GM23248 (cell line): ENCODE measurements around the gene ITK. TPM values are rescaled to one million over a fixed set of nuclear protein-coding genes. Genes with fewer than 3 reads are reported as not detected.

Experiments
- DNase-seq: peaks from one replicate; pipeline ENCODE4 v3.0.0-alpha.2; 2015
- H2AFZ ChIP-seq: fragments of 200-600 bp; sonication (generic); 2 replicates; pipeline ENCODE4 v1.6.1; 2016; ENCODE audit warnings: antibody characterized with exemption
- H3F3A ChIP-seq: fragments of 200-600 bp; sonication (generic); 2 replicates; pipeline ENCODE4 v1.6.1; 2016; ENCODE audit warnings: mild to moderate bottlenecking, antibody characterized with exemption, mixed run types; ENCODE audit not compliant: insufficient read depth
- H3K27ac ChIP-seq: fragments of 200-600 bp; sonication (generic); 2 replicates; pipeline ENCODE4 v1.5.1; 2016; ENCODE audit warnings: mild to moderate bottlenecking
- H3K27me3 ChIP-seq: fragments of 200-600 bp; sonication (generic); replicated peaks from 2 replicates; pipeline ENCODE4 v1.6.1; 2016; ENCODE audit warnings: mild to moderate bottlenecking; ENCODE audit not compliant: insufficient read depth
- H3K36me3 ChIP-seq: fragments of 200-600 bp; sonication (generic); 2 replicates; pipeline ENCODE4 v1.6.1; 2016; ENCODE audit warnings: low read depth, mild to moderate bottlenecking
- H3K4me1 ChIP-seq: fragments of 200-600 bp; sonication (generic); 2 replicates; pipeline ENCODE4 v1.6.1; 2016; ENCODE audit warnings: mild to moderate bottlenecking; ENCODE audit not compliant: insufficient read depth
- H3K4me2 ChIP-seq: fragments of 200-600 bp; sonication (generic); one replicate; pipeline ENCODE4 v1.6.1; 2016; ENCODE audit warnings: mild to moderate bottlenecking; ENCODE audit not compliant: unreplicated experiment
- H3K4me3 ChIP-seq: fragments of 200-600 bp; sonication (generic); 2 replicates; pipeline ENCODE4 v1.5.1; 2016; ENCODE audit warnings: mild to moderate bottlenecking
- H3K79me2 ChIP-seq: fragments of 200-600 bp; sonication (generic); 2 replicates; pipeline ENCODE4 v1.6.1; 2016; ENCODE audit warnings: mild to moderate bottlenecking; ENCODE audit not compliant: insufficient read depth
- H3K9ac ChIP-seq: fragments of 200-600 bp; sonication (generic); 2 replicates; pipeline ENCODE4 v1.6.1; 2016; ENCODE audit warnings: mild to moderate bottlenecking
- H3K9me2 ChIP-seq: fragments of 200-600 bp; sonication (generic); 2 replicates; pipeline ENCODE4 v1.6.1; 2016; ENCODE audit warnings: mixed run types, mild to moderate bottlenecking, moderate library complexity; ENCODE audit not compliant: insufficient read depth
- H3K9me3 ChIP-seq: fragments of 200-600 bp; sonication (generic); one replicate; pipeline ENCODE4 v1.6.1; 2017; ENCODE audit warnings: low read depth
- H4K20me1 ChIP-seq: fragments of 200-600 bp; sonication (generic); 2 replicates; pipeline ENCODE4 v1.6.0; 2016; ENCODE audit not compliant: insufficient read depth
- EZH2 ChIP-seq: fragments of 200-600 bp; sonication (generic); IDR thresholded peaks from 2 replicates; pipeline ENCODE4 v1.6.1; 2018; ENCODE audit warnings: antibody characterized with exemption, mild to moderate bottlenecking; ENCODE audit not compliant: insufficient read depth, poor library complexity, severe bottlenecking
- EZH2phosphoT487 ChIP-seq: fragments of 200-600 bp; sonication (generic); IDR thresholded peaks from 2 replicates; pipeline ENCODE4 v1.6.1; 2018; ENCODE audit warnings: antibody characterized with exemption, moderate library complexity, mild to moderate bottlenecking, low read depth; ENCODE audit not compliant: insufficient read depth
- WGBS, 2 experiments: methylation state at CpG; one replicate each; pipeline ENCODE4 v1.1.6; 2015 to 2017; ENCODE audit warnings: low lambda C conversion rate in 2 of 2, low coverage in 1 of 2; ENCODE audit errors: missing lambda C conversion rate in 2 of 2; 5-methylcytosine and 5-hydroxymethylcytosine counted together
- in situ Hi-C: fragments of 300-500 bp; cut with MboI; formaldehyde crosslinking; loops from 2 replicates; pipeline ENCODE4 v1.15.0; 2020
- polyA plus RNA-seq: library from polyadenylated mRNA; unstranded; fragments of >200 nt; fragmentation: Nextera tagmentation; extraction: Ambion mirVana; gene quantifications from 2 replicates; pipeline ENCODE4 v1.2.1, GENCODE V29; 2016
- total RNA-seq: library from RNA; depleted of rRNA; stranded (reverse); fragments of >200 nt; shearing (Covaris generic); gene quantifications from 2 replicates; pipeline ENCODE4 v1.2.3, GENCODE V29; 2014

The ITK gene
- total and polyA plus RNA-seq, 2 experiments from 2014 or later = 0.11 TPM; not detected in 1

- WGBS, 2 experiments = 58 to 71% methylated on average over 7 of the region's 7 CpGs
- Histone ChIP-seq H3K4me2 (no peak within 1 kb of the TSS), H3K79me2 (no peaks in the 10 kb centered on the region), H3K9ac (no peak within 1 kb of the TSS), H3K27ac (no peak within 1 kb of the TSS), H3K4me3 (no peak within 1 kb of the TSS), H3K36me3 (no peaks in the 10 kb centered on the region), H3K27me3 (peaks cover 21% of the 10 kb centered on the region; the same call in 1 of the 2 replicates), H2AFZ (no peak within 1 kb of the TSS), H3K9me2 (no peaks in the 10 kb centered on the region), H3K4me1 (0 out of 2 replicates have a peak, but pooled peaks cover 4% of the 10 kb centered on the region), H4K20me1 (no peaks in the 10 kb centered on the region), H3K9me3 (no peaks in the 10 kb centered on the region), H3F3A (no peaks in the 10 kb centered on the region)
- in situ Hi-C loops = no loop called here
- TF ChIP-seq EZH2phosphoT487 (no peak), EZH2 (no peak)
- DNase-seq = no peak
These were observed 14.1 kb upstream of the ITK start, which contains the start of gene GARIN3 for GRCh38 chr5:157166214-157167213. Gene GARIN3 (minus strand): TSS chr5:157166264. CDS start chr5:157166168, 96 bp downstream.

DNA sequence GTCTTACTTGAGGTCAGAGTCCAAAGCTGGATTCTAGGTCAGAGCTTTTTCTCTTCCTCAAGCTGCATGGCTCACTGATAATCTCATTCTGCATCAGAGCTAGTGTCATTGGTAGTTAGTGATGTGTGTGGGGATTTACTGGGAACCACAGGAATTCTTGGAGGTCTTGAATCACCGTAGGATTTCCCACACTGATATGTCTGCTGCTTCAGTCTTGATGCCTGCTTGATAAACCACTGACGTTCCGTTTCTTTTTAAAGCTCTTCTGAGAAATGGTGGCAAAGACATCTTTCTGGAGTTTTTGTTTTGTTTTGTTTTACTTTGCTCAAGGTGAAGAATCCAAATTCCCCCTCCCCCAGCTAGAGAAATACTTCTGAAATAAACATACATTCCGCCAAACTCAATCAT, 13.4 kb upstream of the ITK start:
- in situ Hi-C loops = no loop called here
- Histone ChIP-seq H3K4me2 (no peak overlapping the region), H3K9me2 (no peaks in the 10 kb centered on the region), H3K4me1 (0 out of 2 replicates have a peak, but pooled peaks cover 4% of the 10 kb centered on the region), H3K9ac (no peak overlapping the region), H3K9me3 (no peaks in the 10 kb centered on the region), H3K79me2 (no peaks in the 10 kb centered on the region), H4K20me1 (no peaks in the 10 kb centered on the region), H3F3A (no peaks in the 10 kb centered on the region), H3K27ac (no peak overlapping the region), H2AFZ (no peak overlapping the region), H3K4me3 (no peak overlapping the region), H3K27me3 (peaks cover 19% of the 10 kb centered on the region; the same call in 1 of the 2 replicates), H3K36me3 (no peaks in the 10 kb centered on the region)
- TF ChIP-seq EZH2 (no peak), EZH2phosphoT487 (no peak)
- DNase-seq = peak; percentile 79
- 1 to 7% methylated on average over 4 of the region's 4 CpGs for WGBS, 2 experiments

DNA sequence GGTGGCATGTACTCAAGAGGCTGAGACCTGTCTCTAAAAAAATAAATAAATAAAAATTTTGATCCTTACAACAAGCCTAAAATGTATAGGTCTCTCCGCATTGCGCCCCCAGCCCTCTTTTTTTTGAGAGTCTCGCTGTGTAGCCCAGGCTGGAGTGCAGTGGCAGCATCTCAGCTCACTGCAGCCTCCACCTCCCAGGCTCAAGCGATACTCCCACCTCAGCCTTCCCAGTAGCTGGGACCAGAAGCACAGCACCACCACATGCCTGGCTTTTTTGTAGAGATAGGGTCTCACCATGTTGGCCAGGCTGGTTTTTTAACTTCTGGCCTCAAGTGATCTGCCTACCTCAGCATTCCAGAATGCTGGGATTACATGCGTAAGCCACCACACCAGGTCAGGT, 12.4 kb upstream of the ITK start:
- no peak overlapping the region for H3K9ac ChIP-seq
- H3K9me2 ChIP-seq = no peaks in the 10 kb centered on the region
- H3F3A ChIP-seq = no peaks in the 10 kb centered on the region
- no peak overlapping the region for H3K27ac ChIP-seq
- no peak for DNase-seq
- no peak overlapping the region for H3K4me3 ChIP-seq
- no peak overlapping the region for H2AFZ ChIP-seq
- no peaks in the 10 kb centered on the region for H3K9me3 ChIP-seq
- H4K20me1 ChIP-seq = no peaks in the 10 kb centered on the region
- H3K4me2 ChIP-seq = no peak overlapping the region
- in situ Hi-C loops = no loop called here
- no peaks in the 10 kb centered on the region for H3K79me2 ChIP-seq
- TF ChIP-seq EZH2phosphoT487 = no peak
- WGBS, 2 experiments = 82 to 91% methylated on average over 5 of the region's 5 CpGs
- peaks cover 14% of the 10 kb centered on the region; the same call in 1 of the 2 replicates for H3K27me3 ChIP-seq
- 0 out of 2 replicates have a peak, but pooled peaks cover 4% of the 10 kb centered on the region for H3K4me1 ChIP-seq
- H3K36me3 ChIP-seq = no peaks in the 10 kb centered on the region

DNA sequence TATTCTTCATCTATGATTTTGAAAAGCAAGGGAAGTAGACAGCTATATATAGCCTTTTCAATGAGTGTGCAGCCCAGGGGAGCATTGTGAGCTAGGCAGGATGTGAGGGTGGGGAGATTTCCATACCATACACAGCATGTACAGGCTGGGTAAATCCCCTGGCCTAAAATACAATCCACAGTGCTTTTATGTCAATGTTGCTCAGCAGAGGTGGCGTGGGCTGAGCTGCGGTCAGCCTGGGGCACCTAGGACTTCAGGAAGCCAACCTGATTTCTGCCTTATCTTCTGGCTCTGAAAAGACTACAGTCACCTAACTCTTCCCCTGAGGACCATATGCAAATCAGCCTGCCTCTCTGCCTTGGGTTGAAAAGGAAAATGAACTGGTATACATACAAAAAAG, 8.2 kb upstream of the ITK start:
- Histone ChIP-seq H3K4me1 (0 out of 2 replicates have a peak, but pooled peaks cover 2% of the 10 kb centered on the region), H3K9me3 (no peaks in the 10 kb centered on the region), H3K4me2 (no peak overlapping the region), H3K4me3 (no peak overlapping the region), H3K9me2 (no peaks in the 10 kb centered on the region), H3K27me3 (peaks cover 11% of the 10 kb centered on the region; the same call in 1 of the 2 replicates), H3K9ac (no peak overlapping the region), H3F3A (no peaks in the 10 kb centered on the region), H4K20me1 (no peaks in the 10 kb centered on the region), H2AFZ (no peak overlapping the region), H3K79me2 (no peaks in the 10 kb centered on the region), H3K36me3 (no peaks in the 10 kb centered on the region), H3K27ac (no peak overlapping the region)
- TF ChIP-seq EZH2 (no peak), EZH2phosphoT487 (no peak)
- 77 to 84% methylated on average over 2 of the region's 2 CpGs for WGBS, 2 experiments
- DNase-seq = no peak
- in situ Hi-C loops = no loop called here
